GM12865 (cell line): Measurements from ENCODE around the gene DAG1.
A peak's percentile ranks its signal among the peaks of the same experiment; 100 is the strongest.

Experiments used
- DNase-seq: peaks from one replicate; pipeline ENCODE4 v3.0.0; 2010; ENCODE audit warnings: low read depth
- H3K4me3 ChIP-seq: 2 replicates; pipeline ENCODE4 v1.5.1; 2011; ENCODE audit warnings: mild to moderate bottlenecking, low read depth, low read length, control low read depth
- TF ChIP-seq, protein P1 (sequence below): IDR thresholded peaks from 2 replicates; pipeline ENCODE4 v1.5.1; 2011; ENCODE audit warnings: low read length, control low read depth, low read depth, inconsistent platforms; ENCODE audit not compliant: insufficient read depth; ENCODE audit errors: missing control alignments

Gene DAG1

DNA sequence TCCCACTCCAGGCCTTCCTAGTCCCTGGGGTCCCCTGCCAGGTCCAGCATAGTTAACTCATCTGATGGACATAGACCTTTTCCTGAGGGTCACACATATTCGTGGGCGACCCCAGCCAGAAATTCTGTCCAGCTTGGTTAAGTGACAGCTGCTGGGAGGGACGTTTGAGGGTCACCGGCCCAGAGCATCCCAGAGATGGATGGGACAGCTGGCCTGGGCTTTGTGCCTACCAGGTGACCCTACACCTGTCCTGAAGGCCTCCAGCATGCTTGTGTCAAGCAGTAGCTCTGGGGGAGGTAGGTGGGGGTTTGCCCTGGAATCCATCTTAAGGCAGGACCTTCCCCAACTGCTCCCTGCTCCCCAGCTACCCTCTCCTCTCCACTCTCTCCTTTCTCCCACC lies 9.1 kb upstream of the DAG1 start:
- H3K4me3 ChIP-seq = no peak overlapping the region
- TF ChIP-seq, protein P1, sequence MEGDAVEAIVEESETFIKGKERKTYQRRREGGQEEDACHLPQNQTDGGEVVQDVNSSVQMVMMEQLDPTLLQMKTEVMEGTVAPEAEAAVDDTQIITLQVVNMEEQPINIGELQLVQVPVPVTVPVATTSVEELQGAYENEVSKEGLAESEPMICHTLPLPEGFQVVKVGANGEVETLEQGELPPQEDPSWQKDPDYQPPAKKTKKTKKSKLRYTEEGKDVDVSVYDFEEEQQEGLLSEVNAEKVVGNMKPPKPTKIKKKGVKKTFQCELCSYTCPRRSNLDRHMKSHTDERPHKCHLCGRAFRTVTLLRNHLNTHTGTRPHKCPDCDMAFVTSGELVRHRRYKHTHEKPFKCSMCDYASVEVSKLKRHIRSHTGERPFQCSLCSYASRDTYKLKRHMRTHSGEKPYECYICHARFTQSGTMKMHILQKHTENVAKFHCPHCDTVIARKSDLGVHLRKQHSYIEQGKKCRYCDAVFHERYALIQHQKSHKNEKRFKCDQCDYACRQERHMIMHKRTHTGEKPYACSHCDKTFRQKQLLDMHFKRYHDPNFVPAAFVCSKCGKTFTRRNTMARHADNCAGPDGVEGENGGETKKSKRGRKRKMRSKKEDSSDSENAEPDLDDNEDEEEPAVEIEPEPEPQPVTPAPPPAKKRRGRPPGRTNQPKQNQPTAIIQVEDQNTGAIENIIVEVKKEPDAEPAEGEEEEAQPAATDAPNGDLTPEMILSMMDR = no peak
- no peak for DNase-seq

- TF ChIP-seq, protein P1 = no peak
- DNase-seq = no peak
- H3K4me3 ChIP-seq = no peak overlapping the region
Measured at GRCh38 chr3:49461443-49462171, 8.5 kb upstream of the DAG1 start.

GRCh38 chr3:49462222-49462621 lies 7.8 kb upstream of the DAG1 start:
- TF ChIP-seq, protein P1 = no peak
- no peak overlapping the region for H3K4me3 ChIP-seq
- no peak for DNase-seq

DNA sequence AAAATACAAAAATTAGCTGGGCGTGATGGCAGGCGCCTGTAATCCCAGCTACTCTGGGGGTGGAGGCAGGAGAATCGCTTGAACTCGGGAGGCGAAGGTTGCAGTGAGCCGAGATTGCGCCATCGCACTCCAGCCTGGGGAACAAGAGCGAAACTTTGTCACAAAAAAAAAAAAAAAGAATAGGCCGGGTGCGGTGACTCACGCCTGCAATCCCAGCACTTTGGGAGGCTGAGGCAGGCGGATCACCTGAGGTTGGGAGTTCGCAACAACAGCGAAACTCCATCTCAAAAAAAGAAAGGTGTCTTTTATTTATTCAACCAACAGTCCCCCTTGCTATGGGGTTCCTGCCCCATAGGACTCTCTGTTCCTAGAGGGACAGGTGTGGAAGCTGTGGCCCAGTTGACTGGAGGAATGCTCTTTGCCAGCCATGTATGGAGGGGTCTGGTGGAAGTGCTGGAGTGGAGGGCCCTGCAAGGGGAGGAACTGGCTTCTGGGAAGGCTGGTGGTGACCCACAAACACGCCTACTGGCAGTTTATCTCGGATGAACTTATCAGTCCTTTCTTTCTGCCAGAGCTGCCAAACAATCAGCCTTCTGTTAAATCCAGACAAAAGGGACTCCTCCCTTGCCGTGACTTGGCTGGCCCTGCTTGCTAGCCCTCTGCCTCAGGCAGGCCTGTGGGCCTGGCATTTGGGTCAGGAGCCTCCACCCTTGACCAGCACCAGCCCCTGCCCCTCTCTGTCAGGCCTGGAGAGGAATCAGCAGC lies 4.6 kb upstream of the DAG1 start:
- no peak for DNase-seq
- no peak overlapping the region for H3K4me3 ChIP-seq

GRCh38 chr3:49466085-49466484 lies 4.0 kb upstream of the DAG1 start:
- H3K4me3 ChIP-seq = no peak overlapping the region
- TF ChIP-seq, protein P1 = no peak
- no peak for DNase-seq

More for the DNA sequence above, 4.6 kb upstream of the DAG1 start:
- TF ChIP-seq, protein P1 = no peak

GRCh38 chr3:49469037-49469935 lies 781 bp upstream of the DAG1 start:
- H3K4me3 ChIP-seq = peak overlapping the region; percentile 84
- DNase-seq = peak; percentile 7
- TF ChIP-seq, protein P1 = no peak
